SK-N-SH treated with all-trans-retinoic acid at 6 μM for 48 hours (cell line): ENCODE measurements around the gene PLEKHG4B.

ENCODE experiments used
- ARNTL ChIP-seq: fragments of 450-650 bp; formaldehyde crosslinking; IDR thresholded peaks from 2 replicates; pipeline ENCODE4 v1.5.0; 2020; ENCODE audit warnings: low read depth, mild to moderate bottlenecking, moderate library complexity, borderline replicate concordance
- PATZ1 ChIP-seq: fragments of 250-450 bp; sonication (Bioruptor Pico); IDR thresholded peaks from 2 replicates; pipeline ENCODE4 v1.8.0; 2020; ENCODE audit warnings: mild to moderate bottlenecking, moderate library complexity, borderline replicate concordance
- RARB ChIP-seq: fragments of 250-450 bp; sonication (Bioruptor Pico); IDR thresholded peaks from 2 replicates; pipeline ENCODE4 v1.8.0; 2021; ENCODE audit warnings: mild to moderate bottlenecking, moderate library complexity
- SNAI2 ChIP-seq: fragments of 250-450 bp; sonication (Bioruptor Pico); IDR thresholded peaks from 2 replicates; pipeline ENCODE4 v1.5.0; 2020; ENCODE audit warnings: mild to moderate bottlenecking, moderate library complexity
- ZC3H10 ChIP-seq: fragments of 250-450 bp; sonication (Bioruptor Pico); IDR thresholded peaks from 2 replicates; pipeline ENCODE4 v1.5.1; 2021; ENCODE audit warnings: mild to moderate bottlenecking, moderate library complexity
- ZFP30 ChIP-seq: fragments of 450-650 bp; formaldehyde crosslinking; IDR thresholded peaks from 2 replicates; pipeline ENCODE4 v1.5.0; 2022; ENCODE audit warnings: mild to moderate bottlenecking, moderate library complexity
- ZNF565 ChIP-seq: fragments of 450-650 bp; formaldehyde crosslinking; conservative IDR thresholded peaks from 2 replicates; pipeline ENCODE4 v1.5.0; 2020; ENCODE audit warnings: low read depth, mild to moderate bottlenecking, moderate library complexity
- ZNF8 ChIP-seq: fragments of 450-650 bp; formaldehyde crosslinking; IDR thresholded peaks from 2 replicates; pipeline ENCODE4 v1.5.0; 2020; ENCODE audit warnings: mild to moderate bottlenecking, moderate library complexity

- no peak for TF ChIP-seq ZFP30 (CRISPR knock-in tag)
- TF ChIP-seq SNAI2: no peak
- TF ChIP-seq ARNTL (CRISPR knock-in tag): no peak
- no peak for TF ChIP-seq ZNF565
- no peak for TF ChIP-seq ZNF8 (CRISPR knock-in tag)
- TF ChIP-seq PATZ1: no peak
- TF ChIP-seq RARB (CRISPR knock-in tag): no peak
- TF ChIP-seq ZC3H10 (CRISPR knock-in tag): no peak
These were observed 13.8 kb upstream of the PLEKHG4B start for GRCh38 chr5:77957-78804.
